GM23248 (cell line): Measurements from ENCODE around the gene POLR3A. TPM values are rescaled to one million over a fixed set of nuclear protein-coding genes. Genes with fewer than 3 reads are reported as not detected.
"Not testable (repeated sequence)": the region's sequence is repeated elsewhere in the genome, so short reads cannot be mapped to it uniquely, and the experiment has no call there.

Experiments used
- DNase-seq: peaks from one replicate; pipeline ENCODE4 v3.0.0-alpha.2; 2015
- H2AFZ ChIP-seq: fragments of 200-600 bp; sonication (generic); 2 replicates; pipeline ENCODE4 v1.6.1; 2016; ENCODE audit warnings: antibody characterized with exemption
- H3F3A ChIP-seq: fragments of 200-600 bp; sonication (generic); 2 replicates; pipeline ENCODE4 v1.6.1; 2016; ENCODE audit warnings: mild to moderate bottlenecking, antibody characterized with exemption, mixed run types; ENCODE audit not compliant: insufficient read depth
- H3K27ac ChIP-seq: fragments of 200-600 bp; sonication (generic); 2 replicates; pipeline ENCODE4 v1.5.1; 2016; ENCODE audit warnings: mild to moderate bottlenecking
- H3K27me3 ChIP-seq: fragments of 200-600 bp; sonication (generic); replicated peaks from 2 replicates; pipeline ENCODE4 v1.6.1; 2016; ENCODE audit warnings: mild to moderate bottlenecking; ENCODE audit not compliant: insufficient read depth
- H3K36me3 ChIP-seq: fragments of 200-600 bp; sonication (generic); 2 replicates; pipeline ENCODE4 v1.6.1; 2016; ENCODE audit warnings: low read depth, mild to moderate bottlenecking
- H3K4me1 ChIP-seq: fragments of 200-600 bp; sonication (generic); 2 replicates; pipeline ENCODE4 v1.6.1; 2016; ENCODE audit warnings: mild to moderate bottlenecking; ENCODE audit not compliant: insufficient read depth
- H3K4me2 ChIP-seq: fragments of 200-600 bp; sonication (generic); one replicate; pipeline ENCODE4 v1.6.1; 2016; ENCODE audit warnings: mild to moderate bottlenecking; ENCODE audit not compliant: unreplicated experiment
- H3K4me3 ChIP-seq: fragments of 200-600 bp; sonication (generic); 2 replicates; pipeline ENCODE4 v1.5.1; 2016; ENCODE audit warnings: mild to moderate bottlenecking
- H3K79me2 ChIP-seq: fragments of 200-600 bp; sonication (generic); 2 replicates; pipeline ENCODE4 v1.6.1; 2016; ENCODE audit warnings: mild to moderate bottlenecking; ENCODE audit not compliant: insufficient read depth
- H3K9ac ChIP-seq: fragments of 200-600 bp; sonication (generic); 2 replicates; pipeline ENCODE4 v1.6.1; 2016; ENCODE audit warnings: mild to moderate bottlenecking
- H3K9me2 ChIP-seq: fragments of 200-600 bp; sonication (generic); 2 replicates; pipeline ENCODE4 v1.6.1; 2016; ENCODE audit warnings: mixed run types, mild to moderate bottlenecking, moderate library complexity; ENCODE audit not compliant: insufficient read depth
- H3K9me3 ChIP-seq: fragments of 200-600 bp; sonication (generic); one replicate; pipeline ENCODE4 v1.6.1; 2017; ENCODE audit warnings: low read depth
- H4K20me1 ChIP-seq: fragments of 200-600 bp; sonication (generic); 2 replicates; pipeline ENCODE4 v1.6.0; 2016; ENCODE audit not compliant: insufficient read depth
- EZH2 ChIP-seq: fragments of 200-600 bp; sonication (generic); IDR thresholded peaks from 2 replicates; pipeline ENCODE4 v1.6.1; 2018; ENCODE audit warnings: antibody characterized with exemption, mild to moderate bottlenecking; ENCODE audit not compliant: insufficient read depth, poor library complexity, severe bottlenecking
- EZH2phosphoT487 ChIP-seq: fragments of 200-600 bp; sonication (generic); IDR thresholded peaks from 2 replicates; pipeline ENCODE4 v1.6.1; 2018; ENCODE audit warnings: antibody characterized with exemption, moderate library complexity, mild to moderate bottlenecking, low read depth; ENCODE audit not compliant: insufficient read depth
- WGBS, 2 experiments: methylation state at CpG; one replicate each; pipeline ENCODE4 v1.1.6; 2015 to 2017; ENCODE audit warnings: low lambda C conversion rate in 2 of 2, low coverage in 1 of 2; ENCODE audit errors: missing lambda C conversion rate in 2 of 2; 5-methylcytosine and 5-hydroxymethylcytosine counted together
- in situ Hi-C: fragments of 300-500 bp; cut with MboI; formaldehyde crosslinking; loops from 2 replicates; pipeline ENCODE4 v1.15.0; 2020
- polyA plus RNA-seq: library from polyadenylated mRNA; unstranded; fragments of >200 nt; fragmentation: Nextera tagmentation; extraction: Ambion mirVana; gene quantifications from 2 replicates; pipeline ENCODE4 v1.2.1, GENCODE V29; 2016
- total RNA-seq: library from RNA; depleted of rRNA; stranded (reverse); fragments of >200 nt; shearing (Covaris generic); gene quantifications from 2 replicates; pipeline ENCODE4 v1.2.3, GENCODE V29; 2014

POLR3A gene
- total and polyA plus RNA-seq, 2 experiments from 2014 or later, result 9.2 to 12.8 TPM

DNA sequence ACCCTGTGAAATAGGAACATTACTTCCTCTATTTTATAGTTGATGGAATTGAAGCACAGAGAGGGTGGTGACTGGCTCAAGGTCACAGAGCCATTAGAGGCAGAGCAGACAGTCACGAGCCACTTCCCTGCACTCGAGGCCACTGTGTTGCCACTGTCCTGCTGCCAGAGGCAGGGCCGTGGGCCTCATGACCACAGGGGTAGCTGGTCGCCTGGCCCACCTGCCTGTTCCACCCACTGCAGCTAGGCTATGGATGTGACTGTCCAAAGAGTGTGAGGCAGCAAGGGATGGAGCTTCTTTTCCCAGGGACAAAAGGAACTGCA lies 42.5 kb upstream of the POLR3A start:
- Histone ChIP-seq H3F3A (no peaks in the 10 kb centered on the region), H3K79me2 (no peaks in the 10 kb centered on the region), H3K36me3 (no peaks in the 10 kb centered on the region), H3K4me2 (no peak overlapping the region), H2AFZ (no peak overlapping the region), H3K9me3 (no peaks in the 10 kb centered on the region), H3K27ac (no peak overlapping the region), H3K4me3 (no peak overlapping the region), H3K9ac (no peak overlapping the region), H3K9me2 (no peaks in the 10 kb centered on the region), H3K27me3 (no peaks in the 10 kb centered on the region), H3K4me1 (no peaks in the 10 kb centered on the region), H4K20me1 (no peaks in the 10 kb centered on the region)
- in situ Hi-C loops, result no loop called here
- TF ChIP-seq EZH2 (no peak), EZH2phosphoT487 (no peak)
- no peak for DNase-seq
- whole genome bisulfite sequencing, 2 experiments, result 72 to 76% methylated on average over 4 of the region's 4 CpGs

DNA sequence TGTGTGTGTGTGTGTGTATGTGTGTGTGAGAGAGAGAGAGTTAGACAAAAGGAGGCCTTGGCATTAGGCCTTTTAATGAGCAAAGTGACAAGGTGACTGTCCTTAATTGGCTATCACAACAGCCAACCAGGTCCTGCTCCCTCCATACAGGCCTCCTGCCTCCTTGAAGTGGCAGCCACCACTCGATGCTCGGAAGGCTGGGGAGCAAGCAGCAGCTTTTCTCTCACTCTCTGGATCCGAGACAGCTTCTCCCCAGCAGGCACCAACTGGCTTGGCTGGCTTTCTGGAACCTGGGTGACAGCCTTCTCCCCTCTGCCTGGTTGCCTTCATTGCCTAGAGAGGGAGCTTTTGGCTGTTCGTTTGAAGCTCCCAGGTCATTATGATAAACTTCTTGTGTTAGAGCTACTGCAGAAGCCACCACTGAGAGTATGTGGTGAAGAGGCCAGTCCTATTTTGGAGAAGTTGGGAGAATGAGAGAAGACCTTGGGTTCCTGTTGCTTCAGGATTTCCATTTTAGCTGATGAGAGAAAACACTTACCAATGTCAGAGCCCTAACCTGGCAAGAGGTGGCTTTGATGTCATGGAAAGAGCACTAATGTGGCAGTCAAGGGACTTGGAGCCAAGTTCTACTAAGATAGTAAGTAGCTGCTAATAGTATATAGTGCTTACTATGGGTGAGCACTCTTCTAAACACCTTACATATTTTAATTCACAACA lies 42.0 kb upstream of the POLR3A start:
- H3K4me2 ChIP-seq, result no peak overlapping the region
- no peaks in the 10 kb centered on the region for H4K20me1 ChIP-seq
- no peaks in the 10 kb centered on the region for H3K36me3 ChIP-seq
- no peak overlapping the region for H3K9ac ChIP-seq
- in situ Hi-C loops, result no loop called here
- no peak for DNase-seq
- no peaks in the 10 kb centered on the region for H3F3A ChIP-seq
- H3K4me1 ChIP-seq, result no peaks in the 10 kb centered on the region
- WGBS, 2 experiments, result 67 to 70% methylated on average over 4 of the region's 4 CpGs
- H3K4me3 ChIP-seq, result no peak overlapping the region
- H2AFZ ChIP-seq, result no peak overlapping the region
- TF ChIP-seq EZH2 (no peak), EZH2phosphoT487 (no peak)
- no peaks in the 10 kb centered on the region for H3K27me3 ChIP-seq
- no peaks in the 10 kb centered on the region for H3K79me2 ChIP-seq
- no peaks in the 10 kb centered on the region for H3K9me3 ChIP-seq
- H3K27ac ChIP-seq, result no peak overlapping the region
- no peaks in the 10 kb centered on the region for H3K9me2 ChIP-seq

DNA sequence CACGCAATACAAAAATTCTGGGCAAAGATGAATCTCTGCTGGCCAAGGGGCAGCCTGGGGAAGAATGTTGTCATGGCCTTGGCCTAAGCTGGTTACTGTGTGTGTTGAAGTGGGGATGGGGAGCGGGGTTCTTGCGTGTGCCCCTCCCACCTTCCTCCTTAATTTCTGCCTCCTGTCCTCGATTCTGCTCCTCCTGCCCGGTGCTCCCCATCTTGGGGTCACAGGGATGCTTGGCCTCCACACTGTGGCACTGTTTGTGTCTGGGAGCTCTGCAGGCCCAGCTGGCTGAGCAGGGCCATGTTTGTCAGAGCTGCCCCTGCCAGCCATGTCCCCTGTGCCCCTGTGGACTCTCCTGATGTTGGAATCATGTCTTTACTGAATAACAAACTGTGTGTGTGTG lies 41.4 kb upstream of the POLR3A start:
- in situ Hi-C loops, result no loop called here
- no peak for TF ChIP-seq EZH2phosphoT487
- TF ChIP-seq EZH2, result no peak

DNA sequence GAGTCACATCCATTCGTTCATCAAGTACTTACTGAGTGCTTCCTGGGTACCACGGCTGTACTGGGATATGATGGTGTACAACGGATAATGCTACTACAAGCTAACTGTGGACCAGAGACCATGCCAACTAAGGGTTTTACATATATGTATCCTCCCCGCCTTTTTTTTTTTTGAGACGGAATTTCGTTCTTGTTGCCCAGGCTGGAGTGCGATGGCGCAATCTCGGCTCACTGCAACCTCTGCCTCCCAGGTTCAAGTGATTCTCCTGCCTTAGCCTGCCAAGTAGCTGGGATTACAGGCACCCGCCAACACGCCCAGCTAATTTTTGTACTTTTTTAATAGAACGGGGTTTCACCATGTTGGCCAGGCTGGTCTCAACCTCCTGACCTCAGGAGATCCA lies 40.7 kb upstream of the POLR3A start:
- H3K9me3 ChIP-seq, H3K36me3 ChIP-seq, DNase-seq, H3K4me2 ChIP-seq, H3K9ac ChIP-seq, H3K4me3 ChIP-seq, in situ Hi-C loops, H4K20me1 ChIP-seq, H3K4me1 ChIP-seq, H3K79me2 ChIP-seq, H2AFZ ChIP-seq, H3F3A ChIP-seq, H3K27me3 ChIP-seq, H3K27ac ChIP-seq, H3K9me2 ChIP-seq: not testable (repeated sequence)
- WGBS, 2 experiments, result 90 to 94% methylated on average over 12 of the region's 12 CpGs

More for the DNA sequence above, 41.4 kb upstream of the POLR3A start:
- no peaks in the 10 kb centered on the region for H3K9me2 ChIP-seq
- no peaks in the 10 kb centered on the region for H3K4me1 ChIP-seq
- no peaks in the 10 kb centered on the region for H3K27me3 ChIP-seq
- H3K4me2 ChIP-seq, result no peak overlapping the region
- no peaks in the 10 kb centered on the region for H3K9me3 ChIP-seq
- no peak for DNase-seq
- H3K27ac ChIP-seq, result no peak overlapping the region
- H3K4me3 ChIP-seq, result no peak overlapping the region
- H3F3A ChIP-seq, result no peaks in the 10 kb centered on the region
- no peaks in the 10 kb centered on the region for H4K20me1 ChIP-seq
- 93 to 98% methylated on average over 5 of the region's 5 CpGs for WGBS, 2 experiments
- no peak overlapping the region for H2AFZ ChIP-seq
- no peak overlapping the region for H3K9ac ChIP-seq
- H3K36me3 ChIP-seq, result no peaks in the 10 kb centered on the region
- H3K79me2 ChIP-seq, result no peaks in the 10 kb centered on the region

DNA sequence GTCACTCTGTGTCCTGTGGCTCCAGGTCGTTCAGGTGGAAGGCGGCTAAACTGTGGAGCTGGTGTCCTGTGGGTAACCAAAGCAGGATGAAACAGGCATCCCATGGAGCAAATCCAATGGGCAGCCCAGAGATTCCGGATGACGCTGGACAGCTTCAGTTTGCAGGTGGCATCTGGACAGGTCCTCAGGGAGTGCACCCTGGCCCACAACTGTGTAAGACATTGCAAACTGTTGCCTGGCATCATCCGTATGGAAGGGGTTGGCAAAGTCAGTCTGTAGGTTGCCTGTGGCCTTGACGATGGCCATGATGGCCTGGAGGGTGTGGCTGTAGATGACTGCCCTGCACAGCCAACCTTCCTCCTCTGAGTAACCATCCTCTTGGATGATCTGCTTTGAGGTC lies 39.8 kb upstream of the POLR3A start:
- no peak overlapping the region for H3K4me3 ChIP-seq
- H3K79me2 ChIP-seq, result no peaks in the 10 kb centered on the region
- no peak overlapping the region for H3K4me2 ChIP-seq
- no peak overlapping the region for H2AFZ ChIP-seq
- H3K4me1 ChIP-seq, result no peaks in the 10 kb centered on the region
- no peaks in the 10 kb centered on the region for H3K9me2 ChIP-seq
- no peak overlapping the region for H3K9ac ChIP-seq
- no peaks in the 10 kb centered on the region for H4K20me1 ChIP-seq
- no peak overlapping the region for H3K27ac ChIP-seq
- WGBS, 2 experiments, result 88 to 92% methylated on average over 6 of the region's 6 CpGs
- H3K9me3 ChIP-seq, result no peaks in the 10 kb centered on the region
- H3K36me3 ChIP-seq, result no peaks in the 10 kb centered on the region
- no peaks in the 10 kb centered on the region for H3K27me3 ChIP-seq
- in situ Hi-C loops, result no loop called here
- no peaks in the 10 kb centered on the region for H3F3A ChIP-seq
- TF ChIP-seq EZH2phosphoT487 (no peak), EZH2 (no peak)
- no peak for DNase-seq
